GM19397 (cell line): ENCODE data around the gene MYLK4.
A peak's percentile ranks its signal among the peaks of the same experiment; 100 is the strongest.

Experiments used
- ATAC-seq: cut with Tn5 transposase; IDR thresholded peaks from one replicate; pipeline ENCODE4 v1.9.1; 2021; ENCODE audit warnings: mild to moderate bottlenecking, moderate library complexity; ENCODE audit not compliant: unreplicated experiment

The MYLK4 gene

DNA sequence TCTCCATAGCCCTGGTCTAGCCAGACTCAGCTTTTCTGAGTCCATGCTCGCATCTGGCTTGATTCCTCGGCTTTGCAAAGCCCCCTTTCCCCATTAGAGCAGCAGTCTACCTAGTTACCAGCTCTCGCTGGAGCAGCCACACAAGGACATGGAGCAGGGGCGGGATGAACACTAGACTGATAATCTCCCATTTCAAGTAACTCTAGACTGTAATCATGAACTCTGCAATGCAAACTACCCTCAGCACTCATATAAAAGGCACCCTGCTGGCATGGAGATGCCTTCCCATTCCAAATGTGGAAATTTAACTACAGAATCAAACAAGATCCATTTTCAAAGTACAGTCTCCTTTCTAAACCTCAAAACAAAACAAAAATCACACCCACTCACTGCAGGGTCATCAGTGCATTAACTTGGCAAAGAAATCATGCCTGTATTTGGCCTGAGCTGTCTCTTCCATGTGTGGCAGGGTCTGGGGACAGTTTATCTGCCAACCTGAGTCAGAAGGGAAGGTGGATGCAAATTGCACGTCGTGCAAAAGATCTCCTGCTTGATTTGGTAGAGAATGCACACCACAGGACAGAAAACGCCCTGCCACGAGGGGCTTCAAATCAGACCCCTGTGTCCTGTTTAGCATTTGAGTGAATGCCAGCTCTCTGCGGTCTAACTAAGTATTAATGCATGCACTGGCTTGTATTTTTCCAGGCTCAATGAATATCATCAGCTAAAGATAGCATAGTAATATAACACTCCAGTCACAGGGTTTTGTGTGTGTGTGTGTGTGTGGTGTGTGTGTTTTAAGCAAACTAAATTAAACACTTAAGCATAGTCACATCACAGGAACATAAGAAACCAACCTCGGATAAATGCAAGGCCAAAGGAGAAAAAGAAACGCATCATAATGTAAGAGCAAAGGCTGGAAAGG lies 85.3 kb downstream of the MYLK4 start:
- no peak for ATAC-seq

DNA sequence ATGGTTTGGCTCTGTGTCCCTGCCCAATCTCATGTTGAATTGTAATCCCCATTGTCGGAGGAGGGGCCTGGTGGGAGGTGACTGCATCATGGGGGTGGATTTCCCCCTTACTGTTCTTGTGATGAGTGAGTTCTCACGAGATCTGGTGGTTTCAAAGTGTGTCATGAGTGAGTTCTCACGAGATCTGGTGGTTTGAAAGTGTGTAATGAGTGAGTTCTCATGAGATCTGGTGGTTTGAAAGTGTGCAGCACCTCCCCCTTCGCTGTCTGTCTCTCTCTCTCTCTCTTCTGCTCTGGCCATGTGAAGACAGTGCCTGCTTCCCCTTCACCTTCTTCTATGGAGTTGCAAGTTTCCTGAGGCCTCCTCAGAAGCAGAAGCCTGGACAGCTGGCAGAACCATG lies 87.6 kb downstream of the MYLK4 start:
- ATAC-seq: no peak

DNA sequence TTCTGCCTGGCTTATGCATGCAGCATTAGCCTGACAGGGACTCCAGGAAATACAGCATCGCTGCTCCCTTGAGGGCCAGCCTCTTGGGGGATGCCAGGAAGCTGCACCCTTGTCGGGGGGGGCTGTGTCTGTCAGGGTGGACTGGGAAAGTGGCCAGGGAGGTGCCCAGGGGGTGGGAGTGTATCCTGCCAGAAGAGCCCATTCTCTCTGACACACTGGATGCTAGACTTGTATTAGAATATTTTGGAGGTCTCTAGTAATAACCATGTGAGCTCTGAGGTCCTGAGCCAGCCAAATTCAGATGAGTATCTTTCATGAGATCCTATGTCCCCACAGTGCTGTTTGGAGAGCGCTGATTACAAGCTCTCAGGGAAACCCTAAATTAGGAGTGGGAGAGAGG lies 89.1 kb downstream of the MYLK4 start:
- ATAC-seq: no peak

DNA sequence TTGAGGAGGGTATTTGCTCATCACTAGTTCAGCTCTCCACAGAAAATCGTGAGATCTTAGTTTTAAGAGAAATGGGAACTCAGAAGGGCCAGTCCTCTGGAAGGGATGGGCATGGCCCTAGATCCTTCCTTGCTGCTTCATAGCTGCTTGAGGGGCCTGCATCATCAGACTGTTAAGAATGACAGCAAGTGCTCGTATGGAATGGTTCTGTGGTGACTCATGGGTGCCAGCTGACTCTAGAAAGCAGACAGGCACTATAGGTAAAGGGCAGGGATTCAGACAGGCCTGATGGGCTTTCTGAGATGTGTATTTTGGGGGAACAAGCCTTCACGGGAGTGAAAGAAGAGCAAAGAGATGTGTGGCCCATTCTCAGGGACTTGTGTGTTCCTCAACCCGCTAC lies 90.8 kb downstream of the MYLK4 start:
- no peak for ATAC-seq

DNA sequence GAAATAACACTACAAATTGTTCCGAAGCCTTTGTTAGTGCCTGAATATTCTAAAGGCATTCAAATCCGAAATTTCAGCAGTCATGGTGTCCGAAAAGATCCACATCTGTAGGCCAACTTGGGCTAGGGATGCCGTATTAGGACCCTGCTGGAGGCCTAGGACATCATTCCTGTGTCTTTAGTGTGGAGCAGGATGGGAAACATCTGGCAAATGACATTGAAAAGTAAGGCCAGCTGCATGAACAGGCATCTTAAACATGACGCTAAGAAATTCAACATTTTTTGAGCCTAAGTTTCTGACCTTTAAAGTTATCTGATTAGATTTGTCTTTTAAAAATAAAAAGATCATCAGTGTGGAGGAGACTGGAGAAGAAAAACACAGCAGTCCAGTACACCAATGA lies 91.3 kb downstream of the MYLK4 start:
- ATAC-seq: no peak

DNA sequence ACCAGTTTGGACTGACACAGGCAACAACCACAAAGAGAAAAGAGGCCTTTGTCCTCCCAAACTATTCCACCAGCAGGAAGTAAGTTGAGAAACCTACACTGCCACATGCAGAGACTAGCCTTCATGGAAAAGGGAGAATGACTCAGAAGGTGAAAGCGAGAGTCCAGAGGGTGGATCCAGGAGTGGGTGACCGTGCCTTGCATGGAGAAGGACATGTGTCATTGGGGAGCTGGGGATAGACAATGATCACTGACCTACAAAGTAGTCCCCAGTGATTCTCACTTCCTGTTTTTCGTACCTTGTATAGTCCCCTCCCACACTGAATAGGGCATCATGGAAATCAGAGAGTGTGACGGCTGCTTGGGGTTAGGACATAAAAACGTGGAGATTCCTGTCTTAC lies 91.9 kb downstream of the MYLK4 start:
- peak; percentile 86 for ATAC-seq

DNA sequence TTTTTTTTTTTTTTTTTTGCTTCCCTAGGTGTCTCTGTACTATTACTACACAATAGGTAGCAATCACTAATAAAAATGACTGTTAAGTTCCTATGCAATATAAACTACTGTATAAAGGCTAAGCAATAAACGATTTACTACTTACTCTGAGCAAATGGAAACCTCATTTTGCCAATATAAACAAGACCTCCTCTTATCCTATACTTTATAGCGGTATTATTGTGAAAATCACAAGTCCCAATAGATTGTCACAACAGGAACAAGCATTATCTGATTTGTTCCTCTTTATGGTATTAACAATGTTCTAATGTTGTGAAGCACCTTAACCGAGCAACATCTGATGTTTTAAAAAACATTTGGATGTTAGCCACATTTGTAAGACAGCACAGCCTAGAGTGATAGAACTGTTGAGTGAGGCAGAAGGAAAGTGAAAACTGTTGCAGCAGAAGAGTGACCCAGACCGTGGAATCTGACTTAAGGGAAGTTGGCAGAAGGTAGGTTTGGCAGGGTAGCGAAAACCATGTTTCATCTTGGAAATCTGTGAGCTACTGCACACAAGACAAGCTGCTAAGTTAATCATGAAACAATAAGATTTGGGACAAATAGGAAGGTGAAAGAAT lies 94.2 kb downstream of the MYLK4 start:
- ATAC-seq: no peak

DNA sequence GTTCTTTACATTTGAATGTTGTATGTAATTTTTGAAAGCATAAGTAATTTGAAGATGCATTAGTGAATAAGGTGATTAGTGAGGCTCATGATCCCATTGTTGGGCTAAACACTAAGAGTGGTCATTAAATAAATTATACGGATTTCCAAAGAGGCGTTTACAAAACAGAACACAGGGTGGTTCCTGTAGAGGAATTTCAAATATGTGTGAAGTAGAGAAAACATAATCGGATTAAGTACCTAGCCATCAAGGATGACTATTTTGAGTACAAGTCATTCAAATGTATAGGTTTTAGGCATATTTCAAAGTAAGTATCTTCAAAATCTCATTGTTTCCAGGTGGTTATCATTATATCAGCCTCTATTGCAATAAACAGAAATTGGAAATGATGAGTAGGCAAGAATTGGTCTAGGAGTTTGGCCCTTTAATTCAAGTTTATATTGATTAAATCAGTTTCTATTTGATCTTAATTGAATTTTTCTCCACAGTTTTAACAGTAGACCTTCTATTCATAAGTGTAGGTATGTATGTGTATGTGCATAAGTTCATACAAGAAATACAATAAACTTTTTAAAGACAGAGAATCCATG lies 94.8 kb downstream of the MYLK4 start:
- ATAC-seq: no peak

DNA sequence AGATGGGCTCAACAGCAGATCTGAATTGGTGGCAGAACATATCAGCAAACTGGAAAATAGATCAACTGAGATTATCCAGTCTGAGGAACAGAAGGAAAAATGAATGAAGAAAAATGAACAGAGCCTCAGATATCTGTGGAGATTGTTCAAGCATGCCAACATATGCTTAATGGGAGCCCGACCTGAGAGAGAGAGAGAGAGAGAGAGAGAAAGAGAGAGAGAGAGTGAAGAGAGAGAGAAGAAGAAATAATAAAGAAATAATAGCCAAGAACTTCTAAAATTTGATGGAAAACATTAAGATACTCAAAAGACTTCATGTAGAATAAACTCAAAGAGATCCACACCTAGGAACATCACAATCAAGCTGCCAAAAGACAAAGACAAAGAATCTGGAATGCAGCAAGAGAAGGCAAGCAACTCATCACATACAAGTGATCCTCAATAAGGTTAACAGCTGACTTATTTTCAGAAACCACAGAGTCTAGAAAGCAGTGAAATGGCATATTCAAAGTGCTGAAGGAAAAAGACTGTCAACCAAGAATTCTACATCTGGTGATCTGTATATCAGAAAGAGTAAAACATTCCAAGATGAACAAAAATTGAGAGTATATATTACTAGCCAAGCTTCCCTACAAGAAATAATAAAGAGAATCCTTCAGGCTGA lies 97.2 kb downstream of the MYLK4 start:
- no peak for ATAC-seq

DNA sequence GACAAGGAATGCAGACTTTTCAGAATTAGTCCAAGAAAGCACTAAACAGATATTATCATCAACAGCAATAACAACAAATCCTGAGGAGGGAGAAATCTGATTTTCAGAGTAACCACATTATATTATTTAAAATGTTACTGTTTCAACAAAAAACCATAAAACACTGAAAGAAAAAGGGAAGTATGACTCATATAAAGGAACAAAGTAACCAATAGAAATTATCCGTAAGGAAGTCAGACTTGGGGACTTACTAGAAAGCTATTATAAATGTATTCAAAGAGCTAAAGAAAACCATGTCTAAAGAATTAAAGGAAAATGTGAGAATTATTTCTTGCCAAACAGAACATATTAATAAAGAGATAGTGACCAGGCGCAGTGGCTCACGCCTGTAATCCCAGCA lies 98.1 kb downstream of the MYLK4 start:
- no peak for ATAC-seq

DNA sequence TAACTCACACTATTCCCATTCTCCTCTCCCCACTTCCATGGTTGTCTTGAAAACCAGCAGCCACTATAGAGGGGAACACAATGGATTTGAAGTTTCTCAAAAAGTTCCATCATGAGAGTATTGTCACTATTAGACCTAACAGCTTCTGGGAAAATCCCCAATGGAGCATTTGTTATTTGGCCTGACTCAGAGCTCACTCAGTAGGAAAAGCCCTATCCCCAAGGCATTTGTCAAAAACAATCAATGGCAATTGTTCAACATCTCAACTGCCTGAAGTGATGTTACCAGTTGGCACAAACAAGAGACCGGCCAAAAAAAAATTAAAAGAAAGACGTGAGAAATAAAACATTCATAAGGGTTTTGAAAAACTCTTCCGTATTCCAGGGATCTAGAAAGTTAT lies 98.8 kb downstream of the MYLK4 start:
- no peak for ATAC-seq

DNA sequence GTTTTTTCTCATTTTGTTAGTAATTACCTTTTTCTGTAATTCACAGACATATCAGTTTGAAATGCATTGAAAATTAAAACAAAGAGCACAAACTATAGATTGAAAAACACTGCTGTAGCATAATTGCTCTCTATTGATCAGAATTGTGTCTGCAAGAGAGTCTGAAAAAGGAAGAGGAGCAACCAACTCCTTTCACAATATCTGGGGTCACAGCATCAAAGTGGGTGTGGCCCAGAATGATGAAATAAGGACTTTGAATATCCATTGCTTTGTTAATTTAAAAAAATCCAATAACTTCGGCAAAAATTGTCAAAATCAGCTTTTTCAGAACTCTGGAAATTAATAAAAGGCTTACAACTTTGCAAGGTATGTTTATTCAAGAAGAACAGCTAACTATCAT lies 99.2 kb downstream of the MYLK4 start:
- no peak for ATAC-seq

DNA sequence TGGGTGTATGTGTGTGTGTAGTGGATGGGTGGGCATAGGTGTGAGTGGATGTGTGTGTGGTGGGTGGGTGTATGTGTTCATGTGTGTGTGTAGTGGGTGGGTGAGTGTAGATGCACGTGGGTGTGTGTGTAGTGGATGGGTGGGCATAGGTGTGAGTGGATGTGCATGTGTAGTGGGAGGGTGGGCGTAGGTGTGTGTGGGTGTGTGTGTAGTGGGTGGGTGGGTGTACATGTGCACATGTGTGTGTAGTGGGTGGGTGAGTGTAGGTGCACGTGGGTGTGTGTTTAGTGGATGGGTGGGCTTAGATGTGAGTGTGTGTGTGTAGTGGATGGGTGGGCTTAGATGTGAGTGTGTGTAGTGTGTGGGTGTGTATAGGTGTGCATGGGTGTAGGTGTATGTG lies 104.4 kb downstream of the MYLK4 start:
- ATAC-seq: no peak

DNA sequence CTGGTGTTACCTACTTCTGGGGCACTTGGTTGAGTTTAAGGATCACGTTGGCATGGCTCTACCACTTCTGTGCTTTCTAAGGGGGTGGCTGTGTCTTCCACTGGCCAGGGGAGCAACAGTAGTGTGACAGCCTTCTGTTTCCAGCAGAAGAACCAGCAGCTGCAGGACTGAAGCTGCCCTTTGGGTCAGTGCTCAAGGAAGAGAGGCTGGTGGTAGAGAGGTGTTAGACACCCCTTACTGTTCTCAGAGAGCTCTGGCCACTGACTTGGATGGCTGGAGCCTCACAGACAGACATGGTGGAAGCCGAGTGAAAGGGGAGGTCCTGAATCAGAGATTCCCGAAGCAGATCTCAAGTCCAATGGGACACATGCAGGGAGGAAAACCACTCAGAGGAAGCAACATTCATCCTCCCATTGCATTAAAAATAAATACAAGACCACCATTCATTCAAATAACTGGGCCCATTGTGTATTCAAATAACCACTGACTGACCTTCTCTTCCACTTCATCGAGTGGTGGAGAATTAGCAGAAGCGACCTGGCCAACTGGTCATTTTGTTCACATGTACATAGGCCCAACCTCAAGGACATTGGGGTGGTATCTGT lies 106.7 kb downstream of the MYLK4 start:
- no peak for ATAC-seq

DNA sequence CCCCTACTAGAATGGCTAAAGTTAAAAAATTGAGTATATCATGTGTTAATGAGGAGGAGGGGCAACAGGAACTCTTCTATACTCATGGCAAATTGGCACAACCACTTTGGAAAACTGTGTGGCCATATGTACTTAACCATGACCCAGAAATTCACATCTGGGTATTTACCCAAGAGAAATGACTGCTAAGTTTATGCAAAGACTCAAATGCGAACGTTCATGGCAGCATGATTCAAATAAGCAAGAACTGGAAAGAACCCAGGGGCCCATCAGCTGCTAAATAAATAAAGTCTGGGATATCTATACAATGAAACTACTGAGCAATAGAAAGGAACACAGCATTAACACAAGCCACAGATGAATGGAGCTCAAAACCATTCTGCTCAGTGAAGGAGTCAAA lies 107.6 kb downstream of the MYLK4 start:
- ATAC-seq: no peak

DNA sequence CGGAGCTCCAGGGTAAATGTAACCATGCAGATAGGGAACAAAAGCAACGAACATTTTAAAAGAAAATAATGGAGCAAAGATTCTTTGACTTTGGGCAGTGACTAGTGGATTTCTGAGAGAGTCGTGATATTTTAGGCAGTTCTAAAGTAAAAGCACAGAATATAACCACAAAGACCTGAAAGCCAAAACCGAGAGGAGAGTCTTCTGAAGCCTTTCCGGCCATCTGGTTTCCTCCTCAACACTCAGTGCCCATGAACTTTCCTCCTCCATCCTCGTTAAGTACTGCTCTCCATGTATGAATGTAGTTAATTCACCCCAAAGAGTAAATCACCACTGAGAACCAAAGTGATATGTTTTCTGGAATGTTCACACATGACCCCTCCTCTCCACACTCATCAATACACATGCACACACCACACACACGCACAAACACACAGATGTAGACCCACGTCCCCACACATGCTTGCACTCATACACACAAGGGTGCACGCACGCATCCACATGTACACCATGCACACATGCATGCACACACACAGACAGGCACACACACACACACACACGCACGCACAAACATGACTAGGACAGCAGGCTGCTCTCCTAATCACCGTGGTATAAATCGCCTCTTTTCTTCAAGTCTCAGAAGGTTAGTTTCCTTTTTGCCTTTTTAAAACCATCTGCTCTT lies 109.5 kb downstream of the MYLK4 start:
- peak; percentile 51 for ATAC-seq

DNA sequence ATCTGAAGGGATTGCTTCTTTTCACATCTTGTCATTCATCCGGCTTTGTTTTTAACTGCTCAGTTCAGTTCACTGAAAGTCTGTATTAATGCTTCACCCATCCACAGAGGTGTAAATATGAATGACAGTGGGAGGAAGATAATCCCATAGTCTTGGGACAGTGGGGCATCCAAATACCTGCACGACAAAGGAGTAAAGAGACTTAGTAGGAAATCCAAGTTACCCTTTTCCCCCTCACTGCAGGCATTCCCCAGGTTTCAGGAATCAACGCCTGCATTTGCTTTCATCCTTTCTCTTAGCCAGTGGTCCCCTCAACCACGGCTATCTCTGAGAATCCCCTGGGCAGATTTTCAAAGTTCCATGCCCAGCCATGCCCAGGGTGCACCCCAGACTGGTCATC lies 110.2 kb downstream of the MYLK4 start:
- ATAC-seq: no peak

DNA sequence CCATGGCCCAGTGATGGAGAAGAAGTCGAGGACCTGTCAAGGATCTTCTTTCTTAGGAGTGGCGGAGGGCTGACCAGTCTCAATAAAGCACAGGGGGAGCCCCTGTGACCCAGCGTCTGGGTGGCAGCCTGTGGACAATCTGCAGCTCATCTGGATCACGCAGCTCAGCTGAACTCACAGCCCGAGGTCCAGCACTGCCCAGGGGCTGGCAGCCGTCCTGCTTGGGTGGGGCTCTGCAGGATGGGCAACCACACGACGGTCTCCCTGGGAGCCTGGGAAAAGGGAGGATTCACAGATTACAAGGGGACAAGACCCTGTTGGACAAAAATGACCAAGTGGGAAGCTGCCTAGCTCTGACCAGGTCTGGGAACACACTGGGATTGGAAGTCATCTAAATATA lies 110.8 kb downstream of the MYLK4 start:
- no peak for ATAC-seq

DNA sequence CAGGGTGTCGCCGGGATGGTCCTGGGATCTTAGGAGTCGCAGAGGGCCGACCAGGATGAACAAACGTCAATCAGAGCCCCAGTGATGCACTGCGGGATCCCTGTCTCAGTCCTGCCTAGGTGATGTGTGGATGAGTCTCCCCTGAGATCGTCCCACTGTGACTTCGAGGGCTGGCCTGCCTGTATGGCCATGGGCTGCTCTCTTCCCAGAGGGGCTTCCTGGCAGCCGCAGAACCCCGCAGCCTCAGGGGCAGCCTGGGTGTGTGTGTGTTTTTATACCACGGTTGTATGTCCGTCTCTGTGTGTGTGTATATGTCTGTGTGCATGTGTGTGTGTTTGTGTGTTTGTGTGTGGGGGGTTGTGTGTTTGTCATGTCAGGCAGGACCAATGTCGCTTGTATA lies 111.6 kb downstream of the MYLK4 start:
- no peak for ATAC-seq

DNA sequence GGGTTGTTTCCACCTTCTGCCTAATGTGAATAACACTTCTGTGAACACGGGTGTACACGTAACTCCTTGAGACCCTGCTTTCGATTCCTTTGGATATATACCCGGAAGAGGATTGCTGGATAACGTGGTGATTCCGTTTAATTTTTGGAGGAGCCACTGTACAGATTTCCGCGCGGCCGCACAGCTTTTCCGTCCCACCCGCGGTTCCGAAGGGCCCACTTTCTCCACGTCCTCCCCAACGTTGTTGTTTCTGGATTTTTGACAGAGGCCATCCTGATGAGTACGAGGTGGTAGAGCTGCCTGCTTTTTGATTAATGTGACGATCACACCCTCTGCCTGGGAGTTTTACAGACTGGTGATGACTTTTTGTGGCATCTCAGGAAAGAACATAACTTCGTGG lies 114.0 kb downstream of the MYLK4 start:
- no peak for ATAC-seq

DNA sequence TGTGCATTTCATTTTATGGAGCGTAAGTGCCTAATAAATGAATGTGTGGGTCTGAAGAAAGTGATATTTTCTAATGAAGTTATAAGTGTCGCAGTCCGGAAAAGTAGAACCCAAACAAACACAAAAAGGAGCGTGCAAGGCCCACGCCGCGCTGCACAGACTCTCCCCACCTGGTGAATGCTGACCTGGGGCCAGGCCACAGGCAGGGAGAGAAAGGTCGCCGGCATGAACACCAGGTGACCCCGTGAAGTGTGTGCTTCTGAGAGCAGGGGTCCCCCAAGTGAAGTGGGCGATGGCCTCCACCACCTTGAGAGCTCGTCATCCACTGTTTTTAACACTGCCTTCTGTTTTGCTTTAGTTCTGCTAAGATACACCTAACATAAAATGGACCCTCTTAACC lies 114.8 kb downstream of the MYLK4 start:
- no peak for ATAC-seq
